OCI-LY7 (cell line): Measurements from ENCODE around the gene CORIN.

Source experiments
- EZH2phosphoT487 ChIP-seq: fragments of 200-600 bp; sonication (generic); IDR thresholded peaks from 2 replicates; pipeline ENCODE4 v1.6.1; 2018; ENCODE audit warnings: low read depth, borderline replicate concordance, mild to moderate bottlenecking, mixed run types, antibody characterized with exemption, low read length, moderate library complexity, mixed read lengths
- TF ChIP-seq, protein P1 (sequence below): fragments of 200-600 bp; sonication (generic); conservative IDR thresholded peaks from 2 replicates; pipeline ENCODE4 v1.5.1; 2014; ENCODE audit warnings: mild to moderate bottlenecking, antibody characterized with exemption, low read length, moderate library complexity, mixed read lengths

DNA sequence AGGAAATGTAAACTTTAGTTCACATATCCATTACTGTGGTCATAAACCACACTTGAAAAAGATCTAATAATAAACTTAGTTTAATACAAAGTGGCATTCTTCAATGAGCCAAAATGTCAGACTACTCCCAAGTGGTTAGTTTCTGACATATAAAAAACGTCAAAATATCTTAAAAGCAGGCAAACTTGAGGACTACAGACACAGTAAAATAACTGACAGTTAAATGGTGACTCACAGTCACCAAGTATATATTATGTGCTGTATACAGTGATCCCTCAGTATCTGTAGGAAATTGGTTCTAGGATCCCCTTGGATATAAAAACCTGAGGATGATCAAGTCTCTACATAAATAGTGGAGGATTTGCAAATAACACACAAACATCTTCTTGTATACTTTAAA is 11.6 kb upstream of the CORIN start:
- TF ChIP-seq, protein P1, sequence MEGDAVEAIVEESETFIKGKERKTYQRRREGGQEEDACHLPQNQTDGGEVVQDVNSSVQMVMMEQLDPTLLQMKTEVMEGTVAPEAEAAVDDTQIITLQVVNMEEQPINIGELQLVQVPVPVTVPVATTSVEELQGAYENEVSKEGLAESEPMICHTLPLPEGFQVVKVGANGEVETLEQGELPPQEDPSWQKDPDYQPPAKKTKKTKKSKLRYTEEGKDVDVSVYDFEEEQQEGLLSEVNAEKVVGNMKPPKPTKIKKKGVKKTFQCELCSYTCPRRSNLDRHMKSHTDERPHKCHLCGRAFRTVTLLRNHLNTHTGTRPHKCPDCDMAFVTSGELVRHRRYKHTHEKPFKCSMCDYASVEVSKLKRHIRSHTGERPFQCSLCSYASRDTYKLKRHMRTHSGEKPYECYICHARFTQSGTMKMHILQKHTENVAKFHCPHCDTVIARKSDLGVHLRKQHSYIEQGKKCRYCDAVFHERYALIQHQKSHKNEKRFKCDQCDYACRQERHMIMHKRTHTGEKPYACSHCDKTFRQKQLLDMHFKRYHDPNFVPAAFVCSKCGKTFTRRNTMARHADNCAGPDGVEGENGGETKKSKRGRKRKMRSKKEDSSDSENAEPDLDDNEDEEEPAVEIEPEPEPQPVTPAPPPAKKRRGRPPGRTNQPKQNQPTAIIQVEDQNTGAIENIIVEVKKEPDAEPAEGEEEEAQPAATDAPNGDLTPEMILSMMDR = no peak
- TF ChIP-seq EZH2phosphoT487 = no peak
